PC-9 (cell line): ENCODE measurements around the gene RFTN1. TPM values are rescaled to one million over a fixed set of nuclear protein-coding genes. Genes with fewer than 3 reads are reported as not detected.

Experiments used
- BruUV-seq: library from RNA; stranded (reverse); fragments of 400-500 nt; replicated peaks from 2 replicates; lab custom pipeline; 2021; lab: Mats Ljungman, UMichigan
- CTCF ChIA-PET: fragments of 300-600 bp; sonication (Branson Sonifier 250); formaldehyde crosslinking; loops from one replicate; lab custom pipeline; 2022; ENCODE audit warnings: antibody characterized with exemption; lab: Charles Lee
- POLR2A ChIA-PET: fragments of 300-600 bp; sonication (Branson Sonifier 250); formaldehyde crosslinking; loops from one replicate; lab custom pipeline; 2022; ENCODE audit warnings: antibody characterized with exemption; ENCODE audit not compliant: unreplicated experiment; lab: Charles Lee
- DNase-seq, 2 experiments: peaks; one replicate each; pipeline versions ENCODE4 v3.0.0 to v3.0.0-alpha.2; 2015 to 2022; ENCODE audit warnings: mixed read lengths in 1 of 2
- H2AFZ ChIP-seq: fragments of 200-600 bp; sonication (generic); 2 replicates; pipeline ENCODE4 v1.8.1; 2017; ENCODE audit warnings: antibody characterized with exemption
- H3F3A ChIP-seq: fragments of 200-600 bp; sonication (generic); 2 replicates; pipeline ENCODE4 v1.8.1; 2017; ENCODE audit warnings: antibody characterized with exemption, mild to moderate bottlenecking, low read depth; ENCODE audit not compliant: insufficient read depth
- H3K27ac ChIP-seq: fragments of 200-600 bp; sonication (generic); 2 replicates; pipeline ENCODE4 v1.6.1; 2016; ENCODE audit warnings: mixed run types
- H3K27me3 ChIP-seq: fragments of 200-600 bp; sonication (generic); 2 replicates; pipeline ENCODE4 v1.6.1; 2016; ENCODE audit warnings: low read depth, mixed run types; ENCODE audit not compliant: insufficient read depth
- H3K36me3 ChIP-seq: fragments of 200-600 bp; sonication (generic); 2 replicates; pipeline ENCODE4 v1.6.1; 2016; ENCODE audit warnings: low read depth, mixed run types
- H3K4me1 ChIP-seq: fragments of 200-600 bp; sonication (generic); replicated peaks from 2 replicates; pipeline ENCODE4 v1.6.1; 2016; ENCODE audit warnings: mixed run types; ENCODE audit not compliant: insufficient read depth
- H3K4me2 ChIP-seq: fragments of 200-600 bp; sonication (generic); 2 replicates; pipeline ENCODE4 v1.6.1; 2017; ENCODE audit warnings: mixed run types
- H3K4me3 ChIP-seq: fragments of 200-600 bp; sonication (generic); 2 replicates; pipeline ENCODE4 v1.6.1; 2016; ENCODE audit warnings: mixed run types
- H3K79me2 ChIP-seq: fragments of 200-600 bp; sonication (generic); 2 replicates; pipeline ENCODE4 v1.6.1; 2017; ENCODE audit warnings: low read depth, mixed run types
- H3K9me2 ChIP-seq: fragments of 200-600 bp; sonication (generic); 2 replicates; pipeline ENCODE4 v1.8.1; 2017; ENCODE audit warnings: mild to moderate bottlenecking; ENCODE audit not compliant: insufficient read depth
- H3K9me3 ChIP-seq: fragments of 200-600 bp; sonication (generic); 2 replicates; pipeline ENCODE4 v1.8.1; 2016; ENCODE audit warnings: low read depth; ENCODE audit not compliant: insufficient read depth
- H4K20me1 ChIP-seq: fragments of 200-600 bp; sonication (generic); 2 replicates; pipeline ENCODE4 v1.8.1; 2017; ENCODE audit not compliant: insufficient read depth
- CTCF ChIP-seq: fragments of 200-600 bp; sonication (generic); conservative IDR thresholded peaks from 2 replicates; pipeline ENCODE4 v1.6.1; 2017; ENCODE audit warnings: mixed run types, antibody characterized with exemption, mild to moderate bottlenecking, moderate library complexity
- EZH2 ChIP-seq: fragments of 200-600 bp; sonication (generic); IDR thresholded peaks from 2 replicates; pipeline ENCODE4 v1.8.0; 2017; ENCODE audit warnings: antibody characterized with exemption, low read depth
- intact Hi-C: fragments of 100-400 bp; cut with micrococcal nuclease; formaldehyde crosslinking; loops from one replicate; pipeline ENCODE4 v1.10.0; 2022; ENCODE audit not compliant: unreplicated experiment
- total RNA-seq: library from RNA; stranded (reverse); gene quantifications from 2 replicates; pipeline ENCODE4 v1.2.3, GENCODE V29; 2021

RFTN1 gene
- total RNA-seq, 1 experiment from 2014 or later = 0.41 TPM

DNA sequence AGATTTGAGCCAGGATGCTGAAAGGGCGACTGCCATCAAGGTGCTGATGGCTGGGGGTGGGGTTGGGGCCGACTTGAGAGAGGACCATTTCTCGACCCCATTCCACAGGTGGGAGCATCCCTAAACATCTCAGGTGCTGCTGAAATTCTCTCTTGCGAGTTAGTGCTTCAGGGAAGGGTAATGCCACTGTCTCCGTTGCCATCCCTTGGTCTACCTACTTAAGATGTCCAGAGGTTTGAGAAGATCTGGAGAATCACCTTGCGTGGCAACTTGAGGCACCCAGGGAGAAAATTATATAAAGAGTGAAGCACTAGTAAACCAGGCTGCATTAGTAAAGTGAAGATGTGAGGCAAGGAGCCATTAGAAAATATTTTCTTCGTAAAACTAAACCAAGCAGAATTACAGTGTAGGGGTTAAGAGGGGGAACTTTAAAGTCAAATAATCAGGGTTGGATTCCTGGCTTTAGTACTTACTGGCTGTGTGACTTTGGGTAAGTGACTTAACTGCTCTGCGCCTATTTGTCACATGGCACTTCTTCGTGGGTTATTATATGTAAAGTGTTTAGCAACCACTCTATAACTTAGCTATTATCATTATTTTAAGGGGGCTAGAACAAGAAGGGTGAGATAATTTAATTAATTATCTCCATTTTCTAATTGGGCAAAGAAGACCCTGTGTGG is 662 bp upstream of the RFTN1 start:
- intact Hi-C loops = no loop called here
- H3K9me3 ChIP-seq = no peaks in the 10 kb centered on the region
- DNase-seq = no peak
- ChIA-PET POLR2A (no interaction called here), CTCF (no interaction called here)
- H2AFZ ChIP-seq = no peak overlapping the region
- TF ChIP-seq EZH2 (no peak), CTCF (no peak)
- H4K20me1 ChIP-seq = no peaks in the 10 kb centered on the region
- BruUV-seq = no TSS peak
- H3K4me3 ChIP-seq = no peak overlapping the region
- no peak overlapping the region for H3K4me2 ChIP-seq
- H3F3A ChIP-seq = no peaks in the 10 kb centered on the region
- H3K4me1 ChIP-seq = no peaks in the 10 kb centered on the region
- no peaks in the 10 kb centered on the region for H3K36me3 ChIP-seq
- no peaks in the 10 kb centered on the region for H3K9me2 ChIP-seq
- no peak overlapping the region for H3K27ac ChIP-seq
- H3K27me3 ChIP-seq = peaks cover 24% of the 10 kb centered on the region
- H3K79me2 ChIP-seq = no peaks in the 10 kb centered on the region

GRCh38 chr3:16512435-16513140 is 911 bp downstream of the RFTN1 start:
- TF ChIP-seq EZH2 = no peak
- TF ChIP-seq CTCF = no peak
- no peaks in the 10 kb centered on the region for H3K9me3 ChIP-seq
- H4K20me1 ChIP-seq = no peaks in the 10 kb centered on the region
- no peaks in the 10 kb centered on the region for H3K9me2 ChIP-seq
- no peaks in the 10 kb centered on the region for H3K36me3 ChIP-seq
- POLR2A ChIA-PET = no interaction called here
- H3K4me1 ChIP-seq = no peaks in the 10 kb centered on the region
- CTCF ChIA-PET = no interaction called here
- intact Hi-C loops = no loop called here
- H3K27ac ChIP-seq = no peak overlapping the region
- H3K27me3 ChIP-seq = 0 out of 2 replicates have a peak, but pooled peaks cover 10% of the 10 kb centered on the region
- no peaks in the 10 kb centered on the region for H3K79me2 ChIP-seq
- H2AFZ ChIP-seq = no peak overlapping the region
- no peaks in the 10 kb centered on the region for H3F3A ChIP-seq
- H3K4me2 ChIP-seq = no peak overlapping the region
- H3K4me3 ChIP-seq = no peak overlapping the region
- DNase-seq = no peak
- BruUV-seq = no TSS peak

DNA sequence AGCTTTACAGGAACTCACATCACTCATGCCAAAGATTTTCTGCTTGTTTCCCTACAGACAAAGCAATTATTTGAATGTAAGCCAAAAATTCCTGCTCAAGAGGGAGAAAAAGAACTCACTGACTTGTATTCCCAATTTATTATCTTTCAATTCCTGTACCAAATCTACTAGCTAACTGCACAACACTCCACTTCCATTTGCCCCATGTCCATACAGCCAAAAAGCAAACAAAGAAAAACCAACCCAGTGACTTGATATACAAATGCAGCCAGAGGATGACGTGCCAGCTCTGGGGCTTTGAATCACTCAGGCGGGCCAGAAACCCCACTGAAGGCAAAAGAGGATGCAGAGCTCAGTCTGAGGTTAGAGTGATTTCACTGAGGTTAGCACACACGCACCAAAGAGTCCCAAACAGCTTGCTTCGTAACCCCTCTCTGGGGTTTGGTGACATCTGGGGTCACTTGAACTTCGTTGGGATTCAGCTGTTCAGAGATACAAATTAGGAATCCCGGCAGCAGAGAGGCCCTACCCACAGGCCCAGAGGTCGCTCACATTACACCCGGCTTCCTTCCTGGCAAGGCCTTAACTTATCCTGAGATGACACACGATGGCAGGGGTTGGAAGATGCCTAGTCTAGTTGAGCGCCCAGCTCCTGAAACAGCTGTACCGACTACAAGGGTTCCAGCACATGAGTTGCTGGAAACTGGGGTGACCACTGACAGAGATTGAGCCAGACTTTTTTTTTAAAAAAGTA is 1.6 kb downstream of the RFTN1 start:
- Histone ChIP-seq H3K27ac (no peak overlapping the region), H3K79me2 (no peaks in the 10 kb centered on the region), H3K4me1 (no peaks in the 10 kb centered on the region), H3K9me3 (no peaks in the 10 kb centered on the region), H3K36me3 (no peaks in the 10 kb centered on the region), H4K20me1 (no peaks in the 10 kb centered on the region), H3F3A (no peaks in the 10 kb centered on the region), H3K4me2 (no peak overlapping the region), H2AFZ (no peak overlapping the region), H3K27me3 (0 out of 2 replicates have a peak, but pooled peaks cover 10% of the 10 kb centered on the region), H3K9me2 (no peaks in the 10 kb centered on the region), H3K4me3 (no peak overlapping the region)
- CTCF ChIA-PET = no interaction called here
- POLR2A ChIA-PET = no interaction called here
- TF ChIP-seq CTCF = no peak
- intact Hi-C loops = no loop called here
- no peak for DNase-seq
- BruUV-seq = no TSS peak
